HG02678 (cell line): ENCODE results near the gene COL4A3.

Experiments
- ATAC-seq: cut with Tn5 transposase; IDR thresholded peaks from one replicate; pipeline ENCODE4 v1.9.1; 2021; ENCODE audit warnings: mild to moderate bottlenecking, moderate library complexity; ENCODE audit not compliant: unreplicated experiment

Gene COL4A3

GRCh38 chr2:227163998-227164762, at the start of gene COL4A3, which contains the start of gene COL4A4:
Gene COL4A3, plus strand, starts transcription at chr2:227164624. Its CDS starts 103 bp downstream, at chr2:227164727.
Gene COL4A4, minus strand, starts transcription at chr2:227164205. Its CDS starts 16,722 bp downstream, at chr2:227147483.
- ATAC-seq = peak; percentile 51

GRCh38 chr2:227115761-227116160, 48.7 kb upstream of the COL4A3 start:
- ATAC-seq = no peak

GRCh38 chr2:227117027-227117426, 47.4 kb upstream of the COL4A3 start:
- peak; percentile 61 for ATAC-seq

GRCh38 chr2:227117852-227118251, 46.6 kb upstream of the COL4A3 start:
- no peak for ATAC-seq

GRCh38 chr2:227118353-227118752, 46.1 kb upstream of the COL4A3 start:
- no peak for ATAC-seq

GRCh38 chr2:227123697-227124096, 40.7 kb upstream of the COL4A3 start:
- no peak for ATAC-seq

GRCh38 chr2:227124811-227125210, 39.6 kb upstream of the COL4A3 start:
- no peak for ATAC-seq

GRCh38 chr2:227125506-227125905, 38.9 kb upstream of the COL4A3 start:
- no peak for ATAC-seq

- no peak for ATAC-seq
These were observed 37.2 kb upstream of the COL4A3 start for GRCh38 chr2:227127201-227127600.

GRCh38 chr2:227130636-227131035, 33.8 kb upstream of the COL4A3 start:
- no peak for ATAC-seq

- ATAC-seq = no peak
These were observed 31.4 kb upstream of the COL4A3 start for GRCh38 chr2:227132986-227133385.

GRCh38 chr2:227134591-227134990, 29.8 kb upstream of the COL4A3 start:
- ATAC-seq = no peak

- no peak for ATAC-seq
These were observed 23.1 kb upstream of the COL4A3 start for GRCh38 chr2:227141301-227141700.

GRCh38 chr2:227143895-227144294, 20.5 kb upstream of the COL4A3 start:
- no peak for ATAC-seq

GRCh38 chr2:227146456-227146855, 18.0 kb upstream of the COL4A3 start:
- no peak for ATAC-seq

- no peak for ATAC-seq
These were observed 17.4 kb upstream of the COL4A3 start for GRCh38 chr2:227147023-227147422.

GRCh38 chr2:227148106-227148505, 16.3 kb upstream of the COL4A3 start:
- no peak for ATAC-seq

GRCh38 chr2:227150222-227150936, 14.0 kb upstream of the COL4A3 start:
- no peak for ATAC-seq

- no peak for ATAC-seq
These were observed 12.2 kb upstream of the COL4A3 start for GRCh38 chr2:227152093-227152766.

- no peak for ATAC-seq
These were observed 11.1 kb upstream of the COL4A3 start for GRCh38 chr2:227153307-227153706.

GRCh38 chr2:227153758-227154486, 10.5 kb upstream of the COL4A3 start:
- ATAC-seq = no peak
